ENCODE results near the gene C12orf76.

The C12orf76 gene

DNA sequence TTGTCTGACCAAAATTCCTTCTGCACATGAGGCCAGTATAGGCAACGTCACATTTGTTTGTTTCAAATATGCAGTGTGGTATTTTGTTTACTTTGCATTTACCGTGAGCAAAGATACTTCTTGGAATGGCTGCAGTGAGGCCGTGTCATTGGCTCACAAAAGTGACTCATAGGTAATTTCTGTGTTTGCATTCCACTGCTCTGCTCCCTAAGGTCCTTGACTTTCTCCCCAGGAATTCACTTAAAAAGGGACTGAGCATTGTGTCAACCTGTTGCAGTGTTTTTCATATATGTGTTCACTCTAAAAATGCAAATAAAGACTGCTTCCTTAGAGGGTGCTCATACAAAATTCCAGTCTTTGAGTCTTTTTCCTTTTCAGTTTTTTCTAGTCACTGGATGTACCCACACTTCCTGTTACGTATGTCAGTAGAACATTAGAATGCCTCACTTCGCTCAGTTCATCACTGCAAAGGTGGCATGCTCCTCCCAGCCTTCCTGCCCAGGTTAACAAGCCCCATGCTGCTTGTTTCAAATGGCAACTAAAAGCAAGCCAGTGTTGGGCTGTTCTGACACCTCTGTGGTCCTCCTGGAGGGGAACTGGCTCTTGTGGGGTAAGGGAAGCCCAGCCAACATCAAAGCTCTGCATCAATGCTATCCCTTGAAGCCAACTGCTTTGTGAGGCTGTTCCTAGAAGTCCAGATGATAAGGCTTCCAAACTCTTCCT, 9.1 kb downstream of the C12orf76 start:
- Histone ChIP-seq H3K4me3 (ENCODE audit: low read depth in 1 of 2, low read length in 2 of 2) (no peak overlapping the region), H3K27me3 (ENCODE audit: insufficient read depth, low read length, poor library complexity) (no peaks in the 10 kb centered on the region), H3K36me3 (ENCODE audit: insufficient read depth, low read length) (peaks cover 72% of the 10 kb centered on the region), H2AFZ (ENCODE audit: low read depth, low read length) (no peak overlapping the region), H3K9ac (ENCODE audit: low read depth, low read length) (no peak overlapping the region), H3K4me2 (ENCODE audit: insufficient read depth, low read length) (no peak overlapping the region), H3K79me2 (ENCODE audit: insufficient read depth, low read length) (peaks cover 5% of the 10 kb centered on the region; the same call in 1 of the 2 replicates), H3K27ac (ENCODE audit: low read length) (0 out of 2 replicates have a peak overlapping the region, but pooled peaks have one; percentile 35), H3K9me3 (ENCODE audit: insufficient read depth, low read length, severe bottlenecking) (no peaks in the 10 kb centered on the region), H4K20me1 (ENCODE audit: insufficient read depth, low read length) (0 out of 2 replicates have a peak, but pooled peaks cover 6% of the 10 kb centered on the region), H3K4me1 (ENCODE audit: insufficient read depth, low read length) (no peaks in the 10 kb centered on the region)
- ATAC-seq (ENCODE audit: insufficient read depth, low read depth) (no peak), DNase-seq (no peak)
- TF ChIP-seq EZH2 (IDR thresholded peaks at IDR 0.05; ENCODE audit: borderline replicate concordance, low read depth, low read length, severe bottlenecking): no peak
- TF ChIP-seq CTCF (IDR thresholded peaks at IDR 0.05; ENCODE audit: borderline replicate concordance, extremely low read depth, low read length, poor library complexity, severe bottlenecking): no peak

- no peak overlapping the region for H3K4me3 ChIP-seq (ENCODE audit: low read depth in 1 of 2, low read length in 2 of 2)
- no peak for ATAC-seq (ENCODE audit: insufficient read depth, low read depth)
- no peak overlapping the region for H3K27ac ChIP-seq (ENCODE audit: low read length)
- no peaks in the 10 kb centered on the region for H3K27me3 ChIP-seq (ENCODE audit: insufficient read depth, low read length, poor library complexity)
- no peak overlapping the region for H2AFZ ChIP-seq (ENCODE audit: low read depth, low read length)
- peaks cover 5% of the 10 kb centered on the region; the same call in 1 of the 2 replicates for H3K79me2 ChIP-seq (ENCODE audit: insufficient read depth, low read length)
- no peak for TF ChIP-seq EZH2 (IDR thresholded peaks at IDR 0.05; ENCODE audit: borderline replicate concordance, low read depth, low read length, severe bottlenecking)
- TF ChIP-seq CTCF (IDR thresholded peaks at IDR 0.05; ENCODE audit: borderline replicate concordance, extremely low read depth, low read length, poor library complexity, severe bottlenecking): no peak
- H3K4me2 ChIP-seq (ENCODE audit: insufficient read depth, low read length): no peak overlapping the region
- peaks cover 75% of the 10 kb centered on the region for H3K36me3 ChIP-seq (ENCODE audit: insufficient read depth, low read length)
- H3K4me1 ChIP-seq (ENCODE audit: insufficient read depth, low read length): no peaks in the 10 kb centered on the region
- H3K9ac ChIP-seq (ENCODE audit: low read depth, low read length): no peak overlapping the region
- H4K20me1 ChIP-seq (ENCODE audit: insufficient read depth, low read length): 0 out of 2 replicates have a peak, but pooled peaks cover 6% of the 10 kb centered on the region
- no peaks in the 10 kb centered on the region for H3K9me3 ChIP-seq (ENCODE audit: insufficient read depth, low read length, severe bottlenecking)
- no peak for DNase-seq
Measured at GRCh38 chr12:110038741-110039084, 9.6 kb downstream of the C12orf76 start.

GRCh38 chr12:110037315-110037714, 11.0 kb downstream of the C12orf76 start:
- H3K4me2 ChIP-seq (ENCODE audit: insufficient read depth, low read length): no peak overlapping the region
- peaks cover 2% of the 10 kb centered on the region; the same call in 1 of the 2 replicates for H3K79me2 ChIP-seq (ENCODE audit: insufficient read depth, low read length)
- no peak for ATAC-seq (ENCODE audit: insufficient read depth, low read depth)
- no peaks in the 10 kb centered on the region for H3K27me3 ChIP-seq (ENCODE audit: insufficient read depth, low read length, poor library complexity)
- TF ChIP-seq CTCF (IDR thresholded peaks at IDR 0.05; ENCODE audit: borderline replicate concordance, extremely low read depth, low read length, poor library complexity, severe bottlenecking): no peak
- no peak for TF ChIP-seq EZH2 (IDR thresholded peaks at IDR 0.05; ENCODE audit: borderline replicate concordance, low read depth, low read length, severe bottlenecking)
- no peak overlapping the region for H3K27ac ChIP-seq (ENCODE audit: low read length)
- H2AFZ ChIP-seq (ENCODE audit: low read depth, low read length): no peak overlapping the region
- DNase-seq: no peak
- H4K20me1 ChIP-seq (ENCODE audit: insufficient read depth, low read length): 0 out of 2 replicates have a peak, but pooled peaks cover 6% of the 10 kb centered on the region
- H3K36me3 ChIP-seq (ENCODE audit: insufficient read depth, low read length): peaks cover 80% of the 10 kb centered on the region
- no peaks in the 10 kb centered on the region for H3K9me3 ChIP-seq (ENCODE audit: insufficient read depth, low read length, severe bottlenecking)
- no peak overlapping the region for H3K4me3 ChIP-seq (ENCODE audit: low read depth in 1 of 2, low read length in 2 of 2)
- no peak overlapping the region for H3K9ac ChIP-seq (ENCODE audit: low read depth, low read length)
- no peaks in the 10 kb centered on the region for H3K4me1 ChIP-seq (ENCODE audit: insufficient read depth, low read length)
